Activated CD4-positive, alpha-beta T cell treated with anti-CD3 and anti-CD28 coated beads, Interleukin-2, amount 10 ng/mL, durations not matched to agents 7 days and 5 days (primary cell): ENCODE results near the gene PCDHB9. TPM values are rescaled to one million over a fixed set of nuclear protein-coding genes. Genes with fewer than 3 reads are reported as not detected.
"Not testable (repeated sequence)": the region's sequence is repeated elsewhere in the genome, so short reads cannot be mapped to it uniquely, and the experiment has no call there.

Source experiments
- CTCF ChIA-PET: fragments of 350-600 bp; sonication (Branson Sonifier 250); formaldehyde crosslinking; loops from one replicate; lab custom pipeline; 2021; ENCODE audit warnings: antibody characterized with exemption; lab: Charles Lee
- POLR2A ChIA-PET: fragments of 350-600 bp; sonication (Branson Sonifier 250); formaldehyde crosslinking; loops from one replicate; lab custom pipeline; 2021; ENCODE audit warnings: antibody characterized with exemption; lab: Charles Lee
- DNase-seq: peaks from one replicate; pipeline ENCODE4 v3.0.0-alpha.2; 2020
- H3K27ac Mint-ChIP-seq: one replicate; pipeline ENCODE4 v1.8.0; 2021; ENCODE audit warnings: mild to moderate bottlenecking, moderate library complexity, mixed read lengths
- H3K27me3 Mint-ChIP-seq: one replicate; pipeline ENCODE4 v1.8.0; 2021; ENCODE audit warnings: mixed read lengths
- H3K36me3 Mint-ChIP-seq: one replicate; pipeline ENCODE4 v1.8.0; 2021; ENCODE audit warnings: low read depth, mixed read lengths
- H3K4me1 Mint-ChIP-seq: one replicate; pipeline ENCODE4 v1.8.0; 2021; ENCODE audit warnings: mixed read lengths
- H3K4me3 Mint-ChIP-seq: one replicate; pipeline ENCODE4 v1.8.0; 2021; ENCODE audit warnings: mild to moderate bottlenecking, moderate library complexity, mixed read lengths
- H3K9me3 Mint-ChIP-seq: one replicate; pipeline ENCODE4 v1.8.0; 2021; ENCODE audit warnings: mixed read lengths
- total RNA-seq, 2 experiments: library from RNA; stranded (reverse); gene quantifications; one replicate each; pipeline ENCODE4 v1.2.3, GENCODE V29; 2021

Gene PCDHB9
- total RNA-seq, 2 experiments from 2014 or later, result not detected

DNA sequence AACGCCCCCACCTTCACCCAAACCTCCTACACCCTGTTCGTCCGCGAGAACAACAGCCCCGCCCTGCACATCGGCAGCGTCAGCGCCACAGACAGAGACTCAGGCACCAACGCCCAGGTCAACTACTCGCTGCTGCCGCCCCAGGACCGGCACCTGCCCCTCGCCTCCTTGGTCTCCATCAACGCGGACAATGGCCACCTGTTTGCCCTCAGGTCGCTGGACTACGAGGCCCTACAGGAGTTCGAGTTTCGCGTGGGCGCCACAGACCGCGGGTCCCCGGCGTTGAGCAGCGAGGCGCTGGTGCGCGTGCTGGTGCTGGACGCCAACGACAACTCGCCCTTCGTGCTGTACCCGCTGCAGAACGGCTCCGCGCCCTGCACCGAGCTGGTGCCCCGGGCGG, 37.9 kb downstream of the PCDHB9 start:
- POLR2A ChIA-PET, CTCF ChIA-PET, H3K4me1 Mint-ChIP-seq, H3K9me3 Mint-ChIP-seq, H3K27ac Mint-ChIP-seq, H3K36me3 Mint-ChIP-seq, DNase-seq, H3K4me3 Mint-ChIP-seq: not testable (repeated sequence)
- peaks cover 13% of the 10 kb centered on the region for H3K27me3 Mint-ChIP-seq

DNA sequence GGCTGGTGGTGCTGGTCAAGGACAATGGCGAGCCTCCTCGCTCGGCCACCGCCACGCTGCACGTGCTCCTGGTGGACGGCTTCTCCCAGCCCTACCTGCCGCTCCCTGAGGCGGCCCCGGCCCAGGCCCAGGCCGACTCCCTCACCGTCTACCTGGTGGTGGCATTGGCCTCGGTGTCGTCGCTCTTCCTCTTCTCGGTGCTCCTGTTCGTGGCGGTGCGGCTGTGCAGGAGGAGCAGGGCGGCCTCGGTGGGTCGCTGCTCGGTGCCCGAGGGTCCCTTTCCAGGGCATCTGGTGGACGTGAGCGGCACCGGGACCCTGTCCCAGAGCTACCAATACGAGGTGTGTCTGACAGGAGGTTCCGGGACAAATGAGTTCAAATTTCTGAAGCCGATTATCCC, 38.5 kb downstream of the PCDHB9 start:
- H3K36me3 Mint-ChIP-seq, H3K9me3 Mint-ChIP-seq, DNase-seq, H3K27ac Mint-ChIP-seq, POLR2A ChIA-PET, CTCF ChIA-PET, H3K4me1 Mint-ChIP-seq, H3K4me3 Mint-ChIP-seq: not testable (repeated sequence)
- H3K27me3 Mint-ChIP-seq, result peaks cover 13% of the 10 kb centered on the region

DNA sequence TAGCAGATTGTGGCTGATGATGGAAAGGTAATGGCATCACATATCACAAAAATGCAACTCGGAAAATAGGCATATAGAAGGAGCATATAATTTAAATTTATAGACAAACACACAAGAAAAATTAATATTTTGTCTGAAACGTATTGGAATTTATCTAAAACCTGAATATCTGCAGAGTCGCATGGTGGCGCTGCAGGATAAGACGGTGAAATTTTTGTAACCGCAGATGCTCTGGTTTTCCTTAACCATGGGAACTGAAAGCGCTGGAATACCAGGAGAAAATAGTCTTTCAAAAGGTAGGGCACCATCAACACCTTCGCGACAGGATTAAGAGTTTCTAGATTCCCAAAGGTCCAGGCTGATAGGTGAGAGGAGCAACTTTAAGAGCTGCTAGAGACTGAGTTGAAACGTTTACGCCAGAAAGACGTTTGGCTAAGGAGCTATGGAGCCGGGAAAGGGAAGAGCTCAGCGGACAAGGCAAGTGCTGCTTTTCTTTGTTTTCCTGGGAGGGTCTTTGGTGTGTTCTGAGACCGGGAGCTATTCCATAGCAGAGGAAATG, 47.2 kb downstream of the PCDHB9 start:
- Mint-ChIP-seq H3K36me3 (peaks cover 4% of the 10 kb centered on the region), H3K9me3 (peaks cover 22% of the 10 kb centered on the region), H3K4me3 (no peak overlapping the region), H3K27me3 (peaks cover 9% of the 10 kb centered on the region), H3K4me1 (no peaks in the 10 kb centered on the region), H3K27ac (no peak overlapping the region)
- ChIA-PET POLR2A (no interaction called here), CTCF (interaction anchor here (1.1 kb wide), 1 partner anchor 161 kb away, joined by 3 read pairs; no protein-coding TSS in a partner anchor)
- DNase-seq, result no peak

DNA sequence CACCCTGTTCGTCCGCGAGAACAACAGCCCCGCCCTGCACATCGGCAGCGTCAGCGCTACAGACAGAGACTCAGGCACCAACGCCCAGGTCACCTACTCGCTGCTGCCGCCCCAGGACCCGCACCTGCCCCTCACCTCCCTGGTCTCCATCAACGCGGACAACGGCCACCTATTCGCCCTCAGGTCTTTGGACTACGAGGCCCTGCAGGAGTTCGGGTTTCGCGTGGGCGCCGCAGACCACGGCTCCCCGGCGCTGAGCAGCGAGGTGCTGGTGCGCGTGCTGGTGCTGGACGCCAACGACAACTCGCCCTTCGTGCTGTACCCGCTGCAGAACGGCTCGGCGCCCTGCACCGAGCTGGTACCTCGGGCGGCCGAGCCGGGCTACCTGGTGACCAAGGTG, 49.0 kb downstream of the PCDHB9 start:
- Mint-ChIP-seq H3K27ac (peak overlapping the region; percentile 54), H3K27me3 (peaks cover 16% of the 10 kb centered on the region), H3K9me3 (peaks cover 27% of the 10 kb centered on the region)
- H3K4me3 Mint-ChIP-seq, H3K36me3 Mint-ChIP-seq, CTCF ChIA-PET, DNase-seq, POLR2A ChIA-PET, H3K4me1 Mint-ChIP-seq: not testable (repeated sequence)

DNA sequence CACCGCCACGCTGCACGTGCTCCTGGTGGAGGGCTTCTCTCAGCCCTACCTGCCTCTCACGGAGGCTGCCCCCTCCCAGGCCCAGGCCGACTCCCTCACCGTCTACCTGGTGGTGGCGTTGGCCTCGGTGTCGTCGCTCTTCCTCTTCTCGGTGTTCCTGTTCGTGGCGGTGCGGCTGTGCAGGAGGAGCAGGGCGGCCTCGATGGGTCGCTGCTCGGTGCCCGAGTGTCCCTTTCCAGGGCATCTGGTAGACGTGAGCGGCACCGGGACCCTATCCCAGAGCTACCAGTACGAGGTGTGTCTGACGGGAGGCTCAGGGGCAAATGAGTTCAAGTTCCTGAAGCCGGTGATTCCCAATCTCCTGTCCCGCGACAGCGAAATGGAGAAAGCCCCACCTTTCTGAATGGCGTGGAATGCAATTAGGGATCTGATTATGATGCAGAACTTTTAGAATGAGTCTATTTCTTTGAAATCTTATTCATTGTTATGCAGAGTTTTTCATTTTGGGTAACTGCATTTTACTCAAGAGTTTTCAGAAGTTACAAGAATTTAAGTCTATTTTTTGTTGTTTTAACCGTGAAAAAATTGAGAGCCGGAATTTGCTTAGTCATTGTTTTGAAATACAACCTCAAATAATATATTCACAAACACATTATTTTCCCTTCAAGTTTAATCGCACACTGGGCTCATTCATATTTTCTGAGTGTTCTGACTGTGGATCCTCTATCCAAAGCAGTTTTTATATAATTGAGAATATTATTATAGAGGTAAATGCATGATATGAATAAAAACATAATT, 49.8 kb downstream of the PCDHB9 start:
- Mint-ChIP-seq H3K36me3 (peaks cover 4% of the 10 kb centered on the region), H3K27ac (no peak overlapping the region), H3K27me3 (peaks cover 16% of the 10 kb centered on the region), H3K4me1 (no peaks in the 10 kb centered on the region), H3K4me3 (peak overlapping the region; percentile 25), H3K9me3 (peaks cover 24% of the 10 kb centered on the region)
- CTCF ChIA-PET, result no interaction called here
- POLR2A ChIA-PET, result no interaction called here
- no peak for DNase-seq

Other genes with a start within 250 kb of the PCDHB9 start
- gene PCDHAC2, start 220.7 kb upstream of the PCDHB9 start, total RNA-seq, result not detected
- gene PCDHB1, start 135.8 kb upstream of the PCDHB9 start, total RNA-seq, result not detected
- not detected for gene PCDHB2, start 92.5 kb upstream of the PCDHB9 start, total RNA-seq
- gene PCDHB3, start 86.7 kb upstream of the PCDHB9 start, total RNA-seq, result not detected
- gene PCDHB4, start 65.3 kb upstream of the PCDHB9 start, total RNA-seq, result not detected
- not detected for gene PCDHB5, start 52.0 kb upstream of the PCDHB9 start, total RNA-seq
- not detected for gene PCDHB6, start 37.1 kb upstream of the PCDHB9 start, total RNA-seq
- gene PCDHB7, start 14.5 kb upstream of the PCDHB9 start, total RNA-seq, result not detected
- gene PCDHB8, start 9.4 kb upstream of the PCDHB9 start, total RNA-seq, result not detected
- gene PCDHB16, start 4.8 kb upstream of the PCDHB9 start, total RNA-seq, result not detected
- not detected for gene PCDHB10, start 5.2 kb downstream of the PCDHB9 start, total RNA-seq
- gene PCDHB11, start 12.5 kb downstream of the PCDHB9 start, total RNA-seq, result not detected
- gene PCDHB12, start 21.6 kb downstream of the PCDHB9 start, total RNA-seq, result not detected
- not detected for gene PCDHB13, start 26.8 kb downstream of the PCDHB9 start, total RNA-seq
- gene PCDHB14, start 36.2 kb downstream of the PCDHB9 start, total RNA-seq, result not detected
- gene PCDHB15, start 58.2 kb downstream of the PCDHB9 start, total RNA-seq, result not detected
- gene SLC25A2, start 116.9 kb downstream of the PCDHB9 start, total RNA-seq, result under 1 TPM; 0.42 to 0.52 TPM
- 10 to 100 TPM; 62.1 to 63.3 TPM for gene TAF7, start 133.6 kb downstream of the PCDHB9 start, total RNA-seq
- gene PCDHGA1, start 143.4 kb downstream of the PCDHB9 start, total RNA-seq, result under 1 TPM; 0.04 to 0.05 TPM
- not detected for gene PCDHGA2, start 151.6 kb downstream of the PCDHB9 start, total RNA-seq
- gene PCDHGA3, start 156.7 kb downstream of the PCDHB9 start, total RNA-seq, result not detected
- not detected for gene PCDHGB1, start 162.9 kb downstream of the PCDHB9 start, total RNA-seq
- not detected for gene PCDHGA4, start 167.9 kb downstream of the PCDHB9 start, total RNA-seq
- gene PCDHGB2, start 172.8 kb downstream of the PCDHB9 start, total RNA-seq, result under 1 TPM; 0.08 to 0.10 TPM
- gene PCDHGA5, start 177.0 kb downstream of the PCDHB9 start, total RNA-seq, result under 1 TPM in 1 of 2 experiments, not detected in 1; 0.05 TPM
- gene PCDHGB3, start 183.1 kb downstream of the PCDHB9 start, total RNA-seq, result under 1 TPM in 1 of 2 experiments, not detected in 1; 0.12 TPM
- gene PCDHGA6, start 186.7 kb downstream of the PCDHB9 start, total RNA-seq, result not detected
- gene PCDHGA7, start 195.6 kb downstream of the PCDHB9 start, total RNA-seq, result not detected
- gene PCDHGB4, start 200.5 kb downstream of the PCDHB9 start, total RNA-seq, result not detected
- gene PCDHGA8, start 205.5 kb downstream of the PCDHB9 start, total RNA-seq, result not detected
- gene PCDHGB5, start 210.8 kb downstream of the PCDHB9 start, total RNA-seq, result not detected
- gene PCDHGA9, start 215.6 kb downstream of the PCDHB9 start, total RNA-seq, result not detected
- gene PCDHGB6, start 220.9 kb downstream of the PCDHB9 start, total RNA-seq, result under 1 TPM in 1 of 2 experiments, not detected in 1; 0.04 TPM
- not detected for gene PCDHGA10, start 225.8 kb downstream of the PCDHB9 start, total RNA-seq
- gene PCDHGB7, start 230.5 kb downstream of the PCDHB9 start, total RNA-seq, result under 1 TPM in 1 of 2 experiments, not detected in 1; 0.07 TPM
- not detected for gene PCDHGA11, start 233.9 kb downstream of the PCDHB9 start, total RNA-seq
- gene PCDHGA12, start 243.3 kb downstream of the PCDHB9 start, total RNA-seq, result not detected